GM18507 (cell line): ENCODE data around the gene DPH2.

ENCODE experiments used
- DNase-seq: peaks from one replicate; pipeline ENCODE4 v3.0.0; 2011; ENCODE audit warnings: low read depth; ENCODE audit not compliant: insufficient read length; ENCODE audit errors: extremely low spot score
- FAIRE-seq: peaks from 2 replicates; lab custom pipeline; 2011; peaks lifted over from hg19 to GRCh38; lab: Jason Lieb, UNC

The DPH2 gene

DNA sequence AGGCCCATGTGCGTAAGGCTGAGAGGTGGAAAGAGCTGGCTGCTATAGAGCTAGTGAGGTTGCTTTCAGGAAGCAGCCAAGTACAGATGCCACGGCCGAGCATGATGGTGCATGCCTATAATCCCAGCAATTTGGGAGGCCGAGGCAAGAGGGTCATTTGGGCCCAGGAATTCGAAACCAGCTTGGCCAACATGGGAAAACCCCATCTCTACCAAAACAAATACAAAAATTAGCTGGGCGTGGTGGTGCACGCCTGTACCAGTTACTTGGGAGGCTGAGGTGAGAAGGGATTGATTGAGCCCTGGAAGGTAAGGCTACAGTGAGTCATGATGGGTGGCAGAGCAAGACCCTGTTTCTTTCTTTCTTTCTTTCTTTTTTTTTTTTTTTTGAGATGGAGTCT lies 24.3 kb downstream of the DPH2 start:
- FAIRE-seq (no peak), DNase-seq (no peak)

DNA sequence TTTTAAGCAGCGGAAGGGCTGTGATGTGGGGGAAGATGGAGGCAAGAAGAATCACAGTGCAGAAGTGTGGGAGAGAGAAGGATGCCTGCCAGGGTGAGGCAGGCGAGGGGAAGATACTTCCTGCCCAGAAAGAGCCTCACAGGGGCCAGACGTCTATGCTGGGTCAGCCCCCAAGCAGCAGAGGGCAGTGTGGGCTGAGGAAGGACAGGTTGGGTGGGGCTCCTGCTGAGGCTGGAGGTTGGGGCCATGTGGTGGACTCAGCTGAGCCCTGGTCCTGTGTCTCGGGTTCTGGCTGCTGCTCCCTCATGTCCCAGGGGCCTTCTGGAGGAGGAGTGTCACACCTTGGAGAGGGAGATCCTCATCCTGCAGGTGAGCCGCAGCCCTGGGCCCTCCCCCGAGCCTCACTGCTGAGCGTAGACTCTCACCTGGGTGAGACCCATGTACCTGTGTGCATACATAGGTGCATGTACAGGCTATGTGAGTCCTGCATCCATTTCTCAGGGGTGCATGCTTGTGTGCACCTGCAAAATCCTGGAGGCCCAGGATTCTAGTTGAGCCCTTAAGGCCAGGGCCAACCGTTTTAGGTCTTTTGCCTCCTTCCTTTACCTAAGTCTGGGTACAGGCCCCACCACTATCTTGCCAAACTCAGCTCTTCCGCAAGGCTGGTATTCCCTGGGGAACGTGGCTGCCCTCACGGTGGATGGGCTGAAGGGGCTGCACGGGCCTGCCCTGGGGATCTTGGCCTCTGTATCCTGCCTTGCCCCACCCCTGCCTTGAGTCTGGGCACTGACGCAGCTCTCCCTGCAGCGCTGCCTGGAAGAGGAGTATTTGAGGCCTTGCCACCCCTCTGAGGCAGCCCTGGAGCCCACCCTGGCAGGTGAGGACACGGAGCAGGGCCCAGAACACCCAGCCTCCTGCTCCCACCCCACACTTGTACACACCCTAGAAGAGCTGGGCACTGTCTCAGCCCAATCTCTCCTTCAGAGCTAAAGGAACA lies 25.3 kb downstream of the DPH2 start:
- FAIRE-seq, result peak; percentile 41
- no peak for DNase-seq

DNA sequence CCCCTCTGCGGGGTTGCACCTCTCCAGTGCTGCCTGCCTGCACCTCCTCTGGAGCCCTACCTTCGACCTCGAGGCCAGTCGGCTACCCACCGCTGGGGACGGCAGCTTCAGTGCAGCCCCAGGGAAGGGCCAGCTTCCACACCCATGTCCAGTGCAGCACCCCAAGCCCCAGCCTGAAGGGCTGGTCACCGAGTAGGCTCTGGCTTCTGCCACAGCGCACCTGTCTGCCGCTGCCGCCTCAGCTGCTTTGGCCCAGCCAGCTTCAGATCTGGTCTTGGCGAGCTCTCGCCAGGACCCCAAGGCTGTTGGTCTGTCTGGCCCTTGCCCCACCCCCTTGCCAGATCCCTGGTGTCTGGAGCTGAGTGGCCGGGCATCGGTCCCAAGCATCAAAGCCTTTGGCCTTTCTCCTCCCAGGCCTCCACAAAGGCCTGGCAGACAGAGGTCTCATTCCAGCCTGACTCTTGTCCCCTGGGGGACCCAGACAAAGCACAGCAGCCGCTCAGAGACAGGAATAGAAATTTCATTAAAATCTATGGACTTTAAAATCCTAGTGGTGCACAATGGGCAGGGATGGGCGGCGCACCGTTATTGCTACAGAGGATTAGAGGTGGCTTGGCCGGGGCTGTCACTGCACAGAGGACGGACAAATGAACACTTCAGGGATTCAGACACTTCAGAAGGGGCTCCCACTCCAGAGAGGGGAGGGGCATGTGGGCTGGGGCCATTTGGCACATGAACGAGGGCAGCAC lies 26.3 kb downstream of the DPH2 start:
- FAIRE-seq (no peak), DNase-seq (no peak)

DNA sequence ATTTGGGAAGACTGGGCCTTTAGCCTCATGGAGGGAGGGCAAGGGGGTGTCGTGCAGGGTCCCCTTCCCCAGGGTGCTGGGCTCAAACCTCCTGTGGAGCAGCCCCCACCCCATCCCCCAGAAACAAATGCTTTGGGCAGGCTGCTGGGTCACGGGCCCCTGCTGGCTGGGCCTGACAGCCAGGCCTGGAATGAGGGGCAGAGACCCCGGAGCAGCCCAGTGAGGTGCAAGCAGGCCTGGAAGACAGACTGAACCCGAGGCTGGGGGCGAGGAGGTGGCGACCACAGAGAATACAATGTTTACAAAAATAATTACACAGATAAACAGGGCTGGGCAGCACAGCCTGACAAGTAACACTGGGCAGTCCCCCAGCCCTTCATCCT lies 26.9 kb downstream of the DPH2 start:
- no peak for DNase-seq
- no peak for FAIRE-seq

DNA sequence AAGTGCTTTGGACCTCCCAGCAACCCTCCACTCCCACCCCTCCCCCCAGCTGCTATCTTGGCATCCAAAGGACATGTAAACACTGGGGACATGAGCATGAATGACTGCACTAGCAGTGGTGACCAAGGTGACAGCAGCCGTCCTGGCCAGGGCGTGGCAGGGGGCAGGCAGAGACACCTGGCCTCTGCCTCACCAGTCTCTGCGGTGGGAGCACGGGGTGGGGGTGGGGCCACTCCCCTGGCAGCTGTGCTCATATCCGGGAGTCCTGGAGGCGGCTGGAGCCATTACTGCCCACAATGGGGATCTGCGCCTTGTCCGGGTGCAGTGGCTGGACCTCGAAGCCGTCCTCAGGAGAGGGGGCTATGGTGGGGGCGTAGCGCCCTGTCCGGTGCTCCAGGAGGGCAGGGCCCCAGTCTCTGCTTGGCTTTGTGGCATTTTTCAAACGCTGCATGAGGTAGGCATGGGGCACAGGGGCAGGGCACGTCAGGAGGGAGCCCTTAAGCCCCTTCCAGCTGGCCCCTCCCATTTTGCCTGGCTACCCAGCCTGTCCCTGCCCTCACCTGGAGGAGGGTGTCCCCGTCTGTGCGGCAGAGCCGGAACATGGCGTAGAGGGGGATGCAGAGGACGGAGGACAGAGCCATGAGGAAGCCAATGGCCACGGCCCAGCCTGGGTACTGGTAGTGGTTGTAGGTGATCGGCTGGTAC lies 27.6 kb downstream of the DPH2 start:
- FAIRE-seq, result no peak
- no peak for DNase-seq

DNA sequence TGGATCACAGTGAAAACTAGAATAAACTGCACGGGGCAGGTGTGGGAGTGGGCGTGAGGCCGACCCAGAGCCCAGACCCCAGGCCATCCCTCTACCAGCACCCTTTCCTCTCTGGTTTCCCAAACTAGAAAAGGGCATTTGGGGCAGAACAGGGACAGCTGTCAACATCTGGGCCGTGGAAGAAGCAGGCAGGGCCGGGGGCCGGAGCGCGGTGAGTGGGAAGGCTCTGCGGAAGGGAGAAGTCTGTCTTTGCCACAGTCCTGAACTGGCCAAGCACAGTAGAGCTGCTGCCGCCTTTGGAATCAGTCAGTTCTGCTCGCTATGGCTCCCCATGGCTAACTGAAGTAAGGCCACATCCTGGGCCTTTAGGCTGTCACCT lies 28.2 kb downstream of the DPH2 start:
- FAIRE-seq (no peak), DNase-seq (no peak)

DNA sequence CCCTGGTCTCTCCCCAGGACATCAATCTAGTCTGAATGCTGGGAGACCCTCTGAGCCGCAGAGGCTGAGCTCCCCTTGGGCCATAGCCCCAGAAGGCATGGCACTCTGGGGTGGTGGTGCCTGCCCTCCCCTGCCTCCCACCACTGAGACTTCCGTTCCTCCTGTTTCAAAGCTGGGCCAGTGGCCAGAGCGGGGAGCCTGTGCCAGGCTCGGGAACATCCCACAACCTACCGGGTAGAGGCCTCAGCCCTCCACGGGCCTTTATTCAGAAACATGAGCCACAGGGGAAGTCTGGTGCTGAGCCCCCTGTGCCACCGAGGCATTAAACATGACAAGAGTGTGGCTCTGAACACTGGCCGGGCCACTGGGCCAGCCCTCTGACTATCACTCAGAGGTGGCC lies 29.6 kb downstream of the DPH2 start:
- no peak for DNase-seq
- no peak for FAIRE-seq

DNA sequence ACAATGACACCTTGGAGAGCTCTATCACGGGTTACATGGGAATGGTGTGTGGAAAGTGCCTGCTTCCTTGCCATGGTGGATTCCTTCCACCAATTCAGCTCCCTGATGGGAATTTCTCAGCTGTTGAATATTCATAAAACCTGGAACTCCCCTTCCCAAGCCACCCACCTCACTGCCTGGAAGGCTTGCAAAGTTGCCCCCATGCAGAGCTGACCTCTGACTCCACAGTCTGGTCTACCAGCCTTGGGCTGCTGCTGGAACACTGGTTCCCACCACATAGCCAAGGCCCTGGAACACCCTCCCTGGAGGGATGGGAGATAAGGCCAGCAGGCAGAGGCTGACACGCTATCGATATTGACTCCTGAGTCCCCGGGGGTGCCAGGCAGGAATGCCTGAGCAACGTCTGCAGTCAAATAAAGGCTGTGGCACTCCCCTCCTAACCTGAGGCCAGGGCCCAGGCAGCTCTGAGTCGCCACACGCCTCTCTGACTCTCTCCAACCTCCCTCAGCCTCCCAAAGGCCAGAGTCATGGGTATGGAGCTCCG lies 30.4 kb downstream of the DPH2 start:
- DNase-seq, result no peak
- no peak for FAIRE-seq

DNA sequence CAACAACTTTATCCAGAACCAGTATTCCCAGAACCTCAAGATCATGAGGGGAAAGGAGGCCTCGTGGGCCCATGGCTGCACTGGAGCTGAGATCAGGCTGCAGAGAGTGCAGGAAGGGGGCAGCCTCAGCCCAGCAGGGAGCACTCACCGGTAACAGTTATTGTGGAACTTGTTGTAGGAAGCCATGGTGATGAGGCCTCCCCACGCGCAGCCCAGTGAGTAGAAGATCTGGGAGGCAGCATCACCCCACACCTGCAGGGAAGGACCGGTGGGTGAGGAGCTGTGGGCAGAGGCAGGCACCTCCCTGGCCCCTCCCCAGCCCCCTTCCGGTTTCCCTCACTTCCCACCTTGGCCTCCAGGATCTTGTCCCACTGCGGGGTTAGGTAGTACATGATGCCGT lies 32.4 kb downstream of the DPH2 start:
- no peak for DNase-seq
- FAIRE-seq, result no peak

DNA sequence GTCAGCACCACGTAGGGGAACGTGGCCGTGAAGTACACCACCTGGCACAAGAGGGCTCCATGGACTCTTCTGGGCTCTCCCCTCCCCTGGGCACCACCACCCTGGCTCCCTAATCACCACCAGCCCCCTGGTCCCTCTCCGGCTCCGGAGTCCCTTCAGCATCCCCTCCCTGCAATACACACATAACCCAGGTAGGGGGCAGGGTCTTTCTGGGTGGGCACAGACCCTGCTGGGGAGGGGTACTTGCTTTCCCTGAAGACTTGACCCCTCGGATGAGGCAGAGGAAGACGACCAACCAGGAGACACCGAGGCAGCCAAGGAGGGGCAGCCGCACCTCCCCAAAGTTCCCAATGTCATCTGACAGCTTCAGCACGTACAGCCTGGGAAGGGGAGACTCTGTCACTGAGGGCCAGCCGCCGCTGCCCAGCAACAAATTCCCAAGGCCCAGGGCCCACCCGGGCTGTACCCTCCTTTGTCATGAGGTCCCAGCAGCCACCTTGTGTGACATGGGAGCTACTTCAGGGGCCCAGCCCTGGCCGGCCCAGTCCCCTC lies 32.9 kb downstream of the DPH2 start:
- DNase-seq (no peak), FAIRE-seq (no peak)

DNA sequence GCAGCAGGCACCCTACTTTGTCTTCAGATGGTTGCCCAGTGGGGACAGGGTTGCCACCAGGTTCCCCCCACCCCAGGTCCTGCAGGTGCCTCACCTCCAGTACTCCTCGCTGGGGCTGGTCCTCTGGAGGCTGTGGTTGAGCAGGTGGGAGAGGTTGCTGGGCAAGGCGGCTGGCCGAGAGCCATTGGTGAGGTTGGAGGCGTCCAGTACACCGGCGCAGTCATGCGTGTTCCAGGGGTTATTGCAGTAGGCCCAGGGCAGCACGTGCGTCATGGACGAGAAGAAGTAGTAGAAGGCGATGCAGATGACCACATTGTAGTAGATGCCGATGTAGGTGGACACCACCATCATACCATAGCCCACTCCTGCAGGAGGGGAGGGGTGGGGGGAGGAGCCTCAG lies 38.4 kb downstream of the DPH2 start:
- DNase-seq (no peak), FAIRE-seq (no peak)

DNA sequence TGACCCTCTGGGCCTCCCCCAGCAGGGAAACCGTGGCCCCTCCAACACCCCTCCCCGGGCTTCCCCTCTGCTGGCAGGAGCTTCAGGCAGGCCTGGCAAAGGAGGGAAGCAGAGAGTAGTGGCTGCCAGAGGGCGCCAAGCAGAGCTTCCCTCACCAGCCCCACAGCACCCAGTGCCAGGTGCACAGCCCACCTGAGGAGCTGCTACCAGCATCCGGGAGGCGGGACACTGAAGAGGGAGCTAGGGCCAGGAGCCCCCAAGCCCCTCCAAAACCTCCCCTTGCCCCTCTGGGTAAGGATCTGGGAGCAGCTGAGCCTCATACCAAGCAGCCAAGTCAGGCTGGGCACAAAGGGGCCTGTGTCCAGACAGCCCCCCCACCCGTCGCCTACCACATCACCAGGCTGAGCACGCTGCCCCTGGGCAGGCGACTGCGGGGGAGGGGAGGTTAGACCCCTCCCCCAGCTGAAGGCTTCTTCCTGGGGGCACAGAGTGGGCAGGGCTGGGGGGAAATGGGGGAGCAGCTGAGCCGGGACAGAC lies 41.2 kb downstream of the DPH2 start:
- DNase-seq (no peak), FAIRE-seq (no peak)

DNA sequence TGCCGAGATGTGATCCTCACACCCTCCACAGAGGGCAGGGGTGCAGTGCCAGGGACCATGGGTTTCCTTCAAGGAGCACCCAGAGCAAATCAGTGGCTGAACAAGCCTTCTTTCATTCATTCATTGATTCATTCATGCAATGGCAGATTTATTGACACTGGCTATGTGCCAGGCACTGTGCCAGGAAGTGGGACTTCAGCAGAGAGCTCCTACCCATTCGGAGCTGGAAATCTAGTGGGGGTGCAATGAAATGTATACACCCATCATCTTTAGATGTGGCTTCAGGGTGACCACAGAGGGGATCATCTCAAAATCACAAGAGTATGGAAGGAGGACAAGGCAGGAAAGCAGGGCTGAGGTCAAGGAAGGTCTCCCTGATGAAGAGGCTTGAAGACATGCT lies 42.6 kb downstream of the DPH2 start:
- no peak for DNase-seq
- FAIRE-seq, result no peak

DNA sequence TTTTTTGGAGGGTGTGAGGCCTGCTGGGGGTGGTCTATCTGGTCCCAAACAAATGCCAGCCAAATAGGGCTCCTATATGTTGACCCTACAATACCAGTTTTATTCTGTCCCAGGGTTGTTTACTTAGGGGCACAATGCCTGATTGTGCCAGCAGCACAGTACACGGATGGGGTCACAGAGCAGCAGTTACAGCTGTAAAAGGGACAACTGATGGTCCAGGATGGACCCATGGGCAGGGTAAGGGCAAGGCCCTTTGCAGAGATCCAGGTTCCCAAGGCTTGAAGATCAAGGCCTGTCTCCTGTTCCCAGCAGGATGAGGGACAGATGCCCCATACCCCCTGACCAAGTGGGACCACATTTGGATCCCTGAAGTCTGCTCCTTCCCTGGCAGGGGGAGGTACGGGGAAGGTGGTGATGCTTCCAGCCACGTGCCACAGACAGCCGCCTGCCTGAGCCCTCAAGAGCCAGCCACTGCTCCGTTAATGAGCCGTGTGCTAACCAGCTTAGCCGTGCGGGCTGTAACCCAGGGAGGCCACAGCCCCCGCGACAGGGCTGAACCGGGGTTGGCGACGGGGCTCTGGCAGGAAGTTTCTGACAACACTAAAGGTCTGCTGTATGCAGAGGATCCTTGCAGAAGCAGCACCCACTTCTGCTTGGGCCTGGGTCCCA lies 43.3 kb downstream of the DPH2 start:
- no peak for DNase-seq
- FAIRE-seq, result no peak

DNA sequence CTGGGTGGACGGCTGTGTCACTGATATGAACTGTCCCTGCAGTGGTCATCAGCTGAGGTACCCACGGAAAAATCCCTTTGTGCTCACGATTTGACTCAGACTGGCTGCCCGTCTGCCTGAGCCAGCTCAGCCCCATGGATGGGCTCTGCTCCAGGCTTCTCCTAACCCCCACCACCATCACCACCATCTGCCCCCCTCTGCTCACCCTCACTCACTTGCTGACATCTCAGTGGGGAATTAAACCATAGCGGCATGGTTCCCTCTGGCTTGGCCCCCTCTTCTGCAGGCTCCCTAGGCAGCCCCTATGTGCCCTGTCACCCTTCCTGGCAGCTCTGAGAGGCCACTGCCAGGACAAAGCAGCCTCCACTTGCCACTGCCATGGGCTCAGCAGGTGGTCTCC lies 44.1 kb downstream of the DPH2 start:
- FAIRE-seq (no peak), DNase-seq (no peak)

DNA sequence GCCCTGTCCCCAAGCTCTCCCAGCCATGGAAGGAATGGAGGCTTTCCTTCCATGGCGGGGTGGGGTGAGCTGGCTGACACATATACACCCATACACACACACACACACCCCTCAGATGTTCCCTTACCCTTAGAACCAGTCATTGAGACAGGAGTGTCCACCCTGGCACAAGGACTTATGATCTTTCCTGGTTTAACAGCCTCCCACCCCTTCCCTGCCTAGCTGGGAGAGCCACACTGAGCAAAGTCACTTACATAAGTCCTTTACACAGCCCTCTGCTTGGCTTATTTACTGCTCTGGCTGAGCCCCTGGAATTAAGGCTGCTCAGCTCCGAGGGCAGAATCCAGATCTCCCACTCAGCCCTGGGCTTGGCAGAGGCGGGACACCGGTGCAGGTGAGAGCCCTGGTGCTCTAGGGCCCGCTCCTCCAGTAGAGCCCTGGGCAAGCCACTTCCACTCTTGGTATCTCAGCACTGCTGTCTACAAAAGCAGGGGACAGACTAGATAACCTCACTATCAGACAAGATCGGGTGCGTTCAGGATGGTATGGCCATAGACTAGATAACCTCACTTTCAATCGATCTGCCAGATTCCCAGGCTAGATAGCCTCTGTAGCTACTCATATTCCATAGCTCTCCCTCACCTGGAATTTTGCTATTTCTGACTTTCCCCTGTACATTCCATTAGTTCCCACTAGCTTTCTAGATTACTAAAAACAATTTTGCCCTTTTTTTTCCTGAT lies 44.7 kb downstream of the DPH2 start:
- FAIRE-seq (no peak), DNase-seq (no peak)

DNA sequence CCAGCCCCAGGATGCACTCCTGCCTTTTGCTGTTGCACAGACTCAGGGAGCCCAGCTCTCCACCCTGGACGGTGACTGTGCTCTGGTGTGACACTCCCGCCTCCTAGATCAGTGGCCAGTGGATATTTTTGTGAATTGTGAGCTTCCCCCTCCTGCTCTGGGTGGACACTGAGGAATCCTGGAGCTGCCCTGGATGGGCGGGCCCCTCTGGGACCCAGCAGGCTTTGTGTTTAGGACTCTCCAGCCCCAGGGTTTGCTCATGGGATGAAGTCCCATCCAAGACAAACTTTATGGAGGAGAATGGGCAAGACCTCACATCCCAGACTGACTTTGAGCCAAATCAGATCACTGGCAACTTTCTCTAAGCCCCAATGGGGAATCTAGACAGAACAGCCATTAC lies 45.4 kb downstream of the DPH2 start:
- DNase-seq (no peak), FAIRE-seq (no peak)
